ENCODE measurements around the gene IL5. TPM values are rescaled to one million over a fixed set of nuclear protein-coding genes. Genes with fewer than 3 reads are reported as not detected.

IL5 gene
- total and polyA plus RNA-seq, 2 of the 4 experiments (the other 2 are of a cell fraction): not detected

DNA sequence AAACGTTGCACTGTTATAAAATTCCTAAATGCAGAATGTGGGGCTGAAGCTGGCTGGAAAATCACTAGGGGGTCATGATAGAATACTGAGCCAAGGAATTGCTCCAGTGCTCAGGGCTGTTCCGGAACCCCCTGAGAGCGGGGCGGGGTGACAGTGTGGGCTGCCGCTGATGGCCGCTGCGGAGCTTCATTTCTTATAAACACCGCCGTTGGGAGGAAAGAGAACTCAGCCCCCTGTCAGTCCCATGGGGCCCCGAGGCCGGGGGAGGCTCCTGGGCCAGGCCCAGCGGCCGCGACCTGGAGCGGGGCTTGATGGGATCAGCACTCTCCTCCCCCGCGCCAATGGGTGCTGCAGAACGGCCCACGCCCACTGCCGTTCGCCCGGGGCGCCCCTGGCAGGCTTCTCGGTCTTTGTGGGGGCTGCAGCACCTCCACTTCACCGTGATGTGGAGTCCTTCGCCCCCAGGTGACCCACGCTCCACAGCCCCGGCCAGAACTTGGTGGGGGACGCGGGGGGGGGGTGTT is 47.6 kb downstream of the IL5 start:
- Histone ChIP-seq H2AK9ac (replicated peaks; ENCODE audit: low read depth, low read length, poor library complexity) (peak overlapping the region; percentile 80), H3K36me3 (ENCODE audit: control insufficient read depth, insufficient read depth, low read length) (no peaks in the 10 kb centered on the region), H4K5ac (ENCODE audit: low read depth, low read length) (peak overlapping the region; percentile 92), H2AK5ac (ENCODE audit: low read depth, low read length) (peak overlapping the region; percentile 91), H4K8ac (ENCODE audit: low read depth in 2 of 2, low read length in 2 of 2) (peak overlapping the region; percentile 96 to 97), H3K56ac (ENCODE audit: extremely low read depth, insufficient read depth, low read length) (peak overlapping the region; percentile 96), H4K91ac (ENCODE audit: insufficient read depth, low read depth, low read length) (peak overlapping the region; percentile 97), H3K27ac (ENCODE audit: insufficient read depth, low read length) (peak overlapping the region; percentile 96), H3K9me3 (ENCODE audit: control insufficient read depth, insufficient read depth, low read length) (no peaks in the 10 kb centered on the region), H2BK20ac (ENCODE audit: low read depth, low read length) (peak overlapping the region; percentile 98), H3K4me3 (ENCODE audit: insufficient read depth, low read depth, low read length) (peak overlapping the region; percentile 59), H2BK5ac (ENCODE audit: low read depth, low read length, poor library complexity, severe bottlenecking) (peak overlapping the region; percentile 93), H2AFZ (replicated peaks; ENCODE audit: low read length, poor library complexity) (peak overlapping the region; percentile 87), H3K9me1 (ENCODE audit: insufficient read depth, low read length) (peaks cover 41% of the 10 kb centered on the region), H3K23ac (ENCODE audit: low read depth, low read length) (peak overlapping the region; percentile 98), H3K4me1 (ENCODE audit: control insufficient read depth, insufficient read depth, low read length) (peaks cover 26% of the 10 kb centered on the region), H3K79me1 (ENCODE audit: low read depth in 1 of 2, low read length in 2 of 2) (peaks cover 2 to 31% of the 10 kb centered on the region in 2 experiments; a peak in 1 of 4 replicates), H3K27me3 (ENCODE audit: control insufficient read depth, insufficient read depth, low read length) (no peaks in the 10 kb centered on the region), H3K4me2 (ENCODE audit: low read depth, low read length) (peak overlapping the region; percentile 65), H3K18ac (ENCODE audit: low read depth, low read length) (peak overlapping the region; percentile 72), H3K9ac (ENCODE audit: low read depth, low read length) (peak overlapping the region; percentile 28), H3K4ac (ENCODE audit: low read depth, low read length) (peak overlapping the region; percentile 99), H2BK15ac (ENCODE audit: low read depth, low read length) (peak overlapping the region; percentile 40; the same call in 2 of the 3 replicates), H2BK120ac (ENCODE audit: low read depth, low read length) (peak overlapping the region; percentile 95), H3K14ac (replicated peaks; ENCODE audit: low read depth, low read length) (peak overlapping the region; percentile 84), H4K20me1 (ENCODE audit: insufficient read depth, low read length) (no peaks in the 10 kb centered on the region)
- no TSS peak for BruUV-seq (replicated peaks)
- in situ Hi-C loops (cut with MboI; ENCODE audit: low sequenced_read_pairs): loop anchor here (25.0 kb wide), 1 partner anchor 408 kb away; no protein-coding TSS in a partner anchor
- ATAC-seq (ENCODE audit: low read depth) (peak; percentile 59), DNase-seq (peak; percentile 82)
- intact Hi-C loops (cut with micrococcal nuclease): loop anchor here (10.0 kb wide), 1 partner anchor 431 kb away; the partner anchor contains the start of gene IL3
- ChIA-PET CTCF (interaction anchor here (1.1 to 2.5 kb wide), 3 partner anchors 57 to 108 kb away, joined by 3 to 6 read pairs (median 5); no protein-coding TSS in a partner anchor), POLR2A (ENCODE audit: unreplicated experiment) (interaction anchor here (1.0 to 1.2 kb wide), 3 partner anchors 10 to 396 kb away, joined by 3 to 5 read pairs (median 3); no protein-coding TSS in a partner anchor)
- no peak for TF ChIP-seq RCOR1 (IDR thresholded peaks at IDR 0.05; ENCODE audit: insufficient replicate concordance, low read length)
- peak; percentile 27; the same call in 1 of the 2 replicates for TF ChIP-seq MAFK (IDR thresholded peaks at IDR 0.05; ENCODE audit: low read depth, low read length)
- TF ChIP-seq CHD1 (IDR thresholded peaks at IDR 0.05; ENCODE audit: low read depth, low read length): no peak
- TF ChIP-seq MXI1 (IDR thresholded peaks at IDR 0.05; ENCODE audit: borderline replicate concordance, low read depth, low read length): no peak; the same call in 1 of the 2 replicates
- TF ChIP-seq MAZ (IDR thresholded peaks at IDR 0.05; ENCODE audit: borderline replicate concordance, low read depth, low read length): peak; percentile 79; the same call in 1 of the 2 replicates
- TF ChIP-seq, protein P1, sequence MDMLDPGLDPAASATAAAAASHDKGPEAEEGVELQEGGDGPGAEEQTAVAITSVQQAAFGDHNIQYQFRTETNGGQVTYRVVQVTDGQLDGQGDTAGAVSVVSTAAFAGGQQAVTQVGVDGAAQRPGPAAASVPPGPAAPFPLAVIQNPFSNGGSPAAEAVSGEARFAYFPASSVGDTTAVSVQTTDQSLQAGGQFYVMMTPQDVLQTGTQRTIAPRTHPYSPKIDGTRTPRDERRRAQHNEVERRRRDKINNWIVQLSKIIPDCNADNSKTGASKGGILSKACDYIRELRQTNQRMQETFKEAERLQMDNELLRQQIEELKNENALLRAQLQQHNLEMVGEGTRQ (IDR thresholded peaks at IDR 0.05; ENCODE audit: low read depth, low read length): no peak
- no peak for TF ChIP-seq ELK1 (IDR thresholded peaks at IDR 0.05; ENCODE audit: borderline replicate concordance, low read depth, low read length)
- no peak for TF ChIP-seq CEBPB (IDR thresholded peaks at IDR 0.05; ENCODE audit: low read depth, low read length)
- TF ChIP-seq FOS (IDR thresholded peaks at IDR 0.05; ENCODE audit: low read depth, low read length): no peak
- TF ChIP-seq, protein P2, sequence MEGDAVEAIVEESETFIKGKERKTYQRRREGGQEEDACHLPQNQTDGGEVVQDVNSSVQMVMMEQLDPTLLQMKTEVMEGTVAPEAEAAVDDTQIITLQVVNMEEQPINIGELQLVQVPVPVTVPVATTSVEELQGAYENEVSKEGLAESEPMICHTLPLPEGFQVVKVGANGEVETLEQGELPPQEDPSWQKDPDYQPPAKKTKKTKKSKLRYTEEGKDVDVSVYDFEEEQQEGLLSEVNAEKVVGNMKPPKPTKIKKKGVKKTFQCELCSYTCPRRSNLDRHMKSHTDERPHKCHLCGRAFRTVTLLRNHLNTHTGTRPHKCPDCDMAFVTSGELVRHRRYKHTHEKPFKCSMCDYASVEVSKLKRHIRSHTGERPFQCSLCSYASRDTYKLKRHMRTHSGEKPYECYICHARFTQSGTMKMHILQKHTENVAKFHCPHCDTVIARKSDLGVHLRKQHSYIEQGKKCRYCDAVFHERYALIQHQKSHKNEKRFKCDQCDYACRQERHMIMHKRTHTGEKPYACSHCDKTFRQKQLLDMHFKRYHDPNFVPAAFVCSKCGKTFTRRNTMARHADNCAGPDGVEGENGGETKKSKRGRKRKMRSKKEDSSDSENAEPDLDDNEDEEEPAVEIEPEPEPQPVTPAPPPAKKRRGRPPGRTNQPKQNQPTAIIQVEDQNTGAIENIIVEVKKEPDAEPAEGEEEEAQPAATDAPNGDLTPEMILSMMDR (conservative IDR thresholded peaks at IDR 0.05; ENCODE audit: low read depth, low read length): no peak
- 0% methylated on average over 12 of the region's 30 CpGs; no CpG with 5 or more reads in 1 of the 2 experiments for WGBS, 2 experiments (ENCODE audit: extremely low coverage in 2 of 2, insufficient read length in 1 of 2)
- dilution Hi-C loops (cut with HindIII; ENCODE audit: low sequenced_read_pairs, unreplicated experiment): no loop called here

Measured in IMR-90 (cell line).